ENCODE data around the gene FAM236D. TPM values are rescaled to one million over a fixed set of nuclear protein-coding genes. Genes with fewer than 3 reads are reported as not detected.
"Not testable (repeated sequence)": the region's sequence is repeated elsewhere in the genome, so short reads cannot be mapped to it uniquely, and the experiment has no call there.

FAM236D gene
- total RNA-seq, 2 experiments from 2014 or later, result not detected

- H2AFZ ChIP-seq (ENCODE audit: low read length); H3K4me2 ChIP-seq (ENCODE audit: low read length); H4K20me1 ChIP-seq (ENCODE audit: insufficient read depth, low read length); H3K27ac ChIP-seq (ENCODE audit: low read depth, low read length, poor library complexity, severe bottlenecking); H3K4me1 ChIP-seq (ENCODE audit: insufficient read depth, low read length, poor library complexity, severe bottlenecking); CTCF ChIA-PET (ENCODE audit: unreplicated experiment); DNase-seq (ENCODE audit: low spot score); H3K4me3 ChIP-seq (ENCODE audit: low read depth, low read length, poor library complexity, severe bottlenecking); H3K79me2 ChIP-seq (ENCODE audit: insufficient read depth, low read depth, low read length); intact Hi-C loops (cut with micrococcal nuclease; ENCODE audit: unreplicated experiment); POLR2A ChIA-PET; H3K9me2 ChIP-seq (ENCODE audit: insufficient read depth, low read length); H3K9me3 ChIP-seq (ENCODE audit: low read length); H3K36me3 ChIP-seq (ENCODE audit: insufficient read depth, low read length); BruUV-seq (replicated peaks): not testable (repeated sequence)
Observed at GRCh38 chrX:72783365-72783936, 24.6 kb downstream of the FAM236D start.

GRCh38 chrX:72782560-72782959, 25.4 kb downstream of the FAM236D start, which contains the start of gene FAM236B:
Gene FAM236B (minus strand): TSS chrX:72782660. CDS start chrX:72782560, 100 bp downstream.
- H2AFZ ChIP-seq (ENCODE audit: low read length); H3K9me3 ChIP-seq (ENCODE audit: low read length); H3K9me2 ChIP-seq (ENCODE audit: insufficient read depth, low read length); H3K27ac ChIP-seq (ENCODE audit: low read depth, low read length, poor library complexity, severe bottlenecking); H3K4me2 ChIP-seq (ENCODE audit: low read length); intact Hi-C loops (cut with micrococcal nuclease; ENCODE audit: unreplicated experiment); POLR2A ChIA-PET; H3K36me3 ChIP-seq (ENCODE audit: insufficient read depth, low read length); DNase-seq (ENCODE audit: low spot score); CTCF ChIA-PET (ENCODE audit: unreplicated experiment); H3K4me1 ChIP-seq (ENCODE audit: insufficient read depth, low read length, poor library complexity, severe bottlenecking); H3K79me2 ChIP-seq (ENCODE audit: insufficient read depth, low read depth, low read length); H3K4me3 ChIP-seq (ENCODE audit: low read depth, low read length, poor library complexity, severe bottlenecking); BruUV-seq (replicated peaks); H4K20me1 ChIP-seq (ENCODE audit: insufficient read depth, low read length): not testable (repeated sequence)

GRCh38 chrX:72778146-72778545, 29.9 kb downstream of the FAM236D start:
- intact Hi-C loops (cut with micrococcal nuclease; ENCODE audit: unreplicated experiment); BruUV-seq (replicated peaks); H3K4me2 ChIP-seq (ENCODE audit: low read length); H4K20me1 ChIP-seq (ENCODE audit: insufficient read depth, low read length); H3K27ac ChIP-seq (ENCODE audit: low read depth, low read length, poor library complexity, severe bottlenecking); H3K4me1 ChIP-seq (ENCODE audit: insufficient read depth, low read length, poor library complexity, severe bottlenecking); H3K4me3 ChIP-seq (ENCODE audit: low read depth, low read length, poor library complexity, severe bottlenecking); POLR2A ChIA-PET; H3K9me3 ChIP-seq (ENCODE audit: low read length); H2AFZ ChIP-seq (ENCODE audit: low read length); DNase-seq (ENCODE audit: low spot score); CTCF ChIA-PET (ENCODE audit: unreplicated experiment); H3K9me2 ChIP-seq (ENCODE audit: insufficient read depth, low read length); H3K36me3 ChIP-seq (ENCODE audit: insufficient read depth, low read length); H3K79me2 ChIP-seq (ENCODE audit: insufficient read depth, low read depth, low read length): not testable (repeated sequence)

- not testable (repeated sequence) for BruUV-seq (replicated peaks)
Observed at GRCh38 chrX:72777467-72777790, 30.6 kb downstream of the FAM236D start.

GRCh38 chrX:72776653-72777466, 31.1 kb downstream of the FAM236D start, which contains the start of gene DMRTC1B:
Gene DMRTC1B (plus strand): TSS chrX:72776890. CDS start chrX:72845136, 68,246 bp downstream.
- H3K27ac ChIP-seq (ENCODE audit: low read depth, low read length, poor library complexity, severe bottlenecking); H3K79me2 ChIP-seq (ENCODE audit: insufficient read depth, low read depth, low read length); H3K4me3 ChIP-seq (ENCODE audit: low read depth, low read length, poor library complexity, severe bottlenecking); CTCF ChIA-PET (ENCODE audit: unreplicated experiment); H3K9me2 ChIP-seq (ENCODE audit: insufficient read depth, low read length); H3K36me3 ChIP-seq (ENCODE audit: insufficient read depth, low read length); intact Hi-C loops (cut with micrococcal nuclease; ENCODE audit: unreplicated experiment); H3K4me1 ChIP-seq (ENCODE audit: insufficient read depth, low read length, poor library complexity, severe bottlenecking); H2AFZ ChIP-seq (ENCODE audit: low read length); BruUV-seq (replicated peaks); H3K9me3 ChIP-seq (ENCODE audit: low read length); H3K4me2 ChIP-seq (ENCODE audit: low read length); DNase-seq (ENCODE audit: low spot score); POLR2A ChIA-PET; H4K20me1 ChIP-seq (ENCODE audit: insufficient read depth, low read length): not testable (repeated sequence)

More at GRCh38 chrX:72777467-72777790, 30.6 kb downstream of the FAM236D start:
- CTCF ChIA-PET (ENCODE audit: unreplicated experiment); H4K20me1 ChIP-seq (ENCODE audit: insufficient read depth, low read length); intact Hi-C loops (cut with micrococcal nuclease; ENCODE audit: unreplicated experiment); H3K4me1 ChIP-seq (ENCODE audit: insufficient read depth, low read length, poor library complexity, severe bottlenecking); H3K36me3 ChIP-seq (ENCODE audit: insufficient read depth, low read length); H3K27ac ChIP-seq (ENCODE audit: low read depth, low read length, poor library complexity, severe bottlenecking); H2AFZ ChIP-seq (ENCODE audit: low read length); H3K4me3 ChIP-seq (ENCODE audit: low read depth, low read length, poor library complexity, severe bottlenecking); POLR2A ChIA-PET; DNase-seq (ENCODE audit: low spot score); H3K79me2 ChIP-seq (ENCODE audit: insufficient read depth, low read depth, low read length); H3K9me3 ChIP-seq (ENCODE audit: low read length); H3K9me2 ChIP-seq (ENCODE audit: insufficient read depth, low read length); H3K4me2 ChIP-seq (ENCODE audit: low read length): not testable (repeated sequence)

GRCh38 chrX:72760454-72760853, 47.6 kb downstream of the FAM236D start:
- DNase-seq (ENCODE audit: low spot score); BruUV-seq (replicated peaks); H3K4me2 ChIP-seq (ENCODE audit: low read length); H4K20me1 ChIP-seq (ENCODE audit: insufficient read depth, low read length); POLR2A ChIA-PET; H3K4me1 ChIP-seq (ENCODE audit: insufficient read depth, low read length, poor library complexity, severe bottlenecking); H3K79me2 ChIP-seq (ENCODE audit: insufficient read depth, low read depth, low read length); intact Hi-C loops (cut with micrococcal nuclease; ENCODE audit: unreplicated experiment); H3K4me3 ChIP-seq (ENCODE audit: low read depth, low read length, poor library complexity, severe bottlenecking); H3K9me2 ChIP-seq (ENCODE audit: insufficient read depth, low read length); H3K9me3 ChIP-seq (ENCODE audit: low read length); H3K36me3 ChIP-seq (ENCODE audit: insufficient read depth, low read length); H3K27ac ChIP-seq (ENCODE audit: low read depth, low read length, poor library complexity, severe bottlenecking); CTCF ChIA-PET (ENCODE audit: unreplicated experiment); H2AFZ ChIP-seq (ENCODE audit: low read length): not testable (repeated sequence)

All from OCI-LY7 (cell line).